ENCODE data around the gene REEP1. TPM values are rescaled to one million over a fixed set of nuclear protein-coding genes. Genes with fewer than 3 reads are reported as not detected.
A peak's percentile ranks its signal among the peaks of the same experiment; 100 is the strongest.

REEP1 gene
- 100 to 1,000 TPM; 241 to 342 TPM for total RNA-seq
- 112 TPM for polyA plus RNA-seq (ENCODE audit: insufficient read depth, low read depth, low replicate concordance)
- long read RNA-seq, donor 1, transcript REEP1-201 (7 exons, 3,857 nt) = major isoform, 21 of 21 reads
- long read RNA-seq, donor 1, partial matches to known transcripts = 0 of 21 reads
- long read RNA-seq, donor 1, other reads (novel, unspliced or antisense) = 0 of 21 reads
- long read RNA-seq, donor 2, transcript REEP1-201 (7 exons, 3,857 nt) = major isoform, 5 of 5 reads
- long read RNA-seq, donor 2, partial matches to known transcripts = 0 of 5 reads
- long read RNA-seq, donor 2, other reads (novel, unspliced or antisense) = 0 of 5 reads

GRCh38 chr2:86337244-86337835 is at the start of gene REEP1:
REEP1 (minus strand) TSS chr2:86337626; CDS start chr2:86337510, 116 bp downstream.
- intact Hi-C loops (cut with DNase I; ENCODE audit: low total_unique reads) = no loop called here
- peak; percentile 50 for DNase-seq
- no peak for TF ChIP-seq POLR2A (IDR thresholded peaks at IDR 0.05)
- no peak for TF ChIP-seq CTCF (IDR thresholded peaks at IDR 0.05)
- H3K27ac ChIP-seq = peak within 1 kb of the TSS; percentile 64 to 74
- H3K4me1 ChIP-seq = peaks cover 28% of the 10 kb centered on the region
- WGBS, 2 donors = no CpG with 5 or more reads among the region's 87 CpGs
- no peaks in the 10 kb centered on the region for H3K9me3 ChIP-seq
- no peaks in the 10 kb centered on the region for H3K36me3 ChIP-seq (ENCODE audit: low read depth, missing control alignments)
- peak within 1 kb of the TSS; percentile 61 to 77 for H3K4me3 ChIP-seq
- H3K27me3 ChIP-seq = no peaks in the 10 kb centered on the region

- Histone ChIP-seq H3K27me3 (no peaks in the 10 kb centered on the region), H3K9me3 (no peaks in the 10 kb centered on the region), H3K27ac (no peak overlapping the region), H3K4me1 (no peaks in the 10 kb centered on the region), H3K36me3 (ENCODE audit: low read depth, missing control alignments) (no peaks in the 10 kb centered on the region), H3K4me3 (no peak overlapping the region)
- TF ChIP-seq POLR2A (IDR thresholded peaks at IDR 0.05) = no peak
- TF ChIP-seq CTCF (IDR thresholded peaks at IDR 0.05) = no peak
- DNase-seq = no peak
- intact Hi-C loops (cut with DNase I; ENCODE audit: low total_unique reads) = no loop called here
- 80 to 88% methylated on average over 1 of the region's 1 CpG for WGBS, 2 donors
Observed at GRCh38 chr2:86383844-86384243, 46.4 kb upstream of the REEP1 start.

- H3K36me3 ChIP-seq (ENCODE audit: low read depth, missing control alignments) = no peaks in the 10 kb centered on the region
- WGBS, 2 donors = 79 to 82% methylated on average over 2 of the region's 2 CpGs
- no peaks in the 10 kb centered on the region for H3K27me3 ChIP-seq
- H3K4me3 ChIP-seq = no peak overlapping the region
- TF ChIP-seq CTCF (IDR thresholded peaks at IDR 0.05) (no peak), POLR2A (IDR thresholded peaks at IDR 0.05) (no peak)
- H3K4me1 ChIP-seq = no peaks in the 10 kb centered on the region
- no peaks in the 10 kb centered on the region for H3K9me3 ChIP-seq
- intact Hi-C loops (cut with DNase I; ENCODE audit: low total_unique reads) = no loop called here
- H3K27ac ChIP-seq = no peak overlapping the region
- DNase-seq = no peak
Observed at GRCh38 chr2:86382698-86383097, 45.3 kb upstream of the REEP1 start.

- DNase-seq = no peak
- H3K4me1 ChIP-seq = no peaks in the 10 kb centered on the region
- TF ChIP-seq POLR2A (IDR thresholded peaks at IDR 0.05) = no peak
- no peak for TF ChIP-seq CTCF (IDR thresholded peaks at IDR 0.05)
- H3K27me3 ChIP-seq = no peaks in the 10 kb centered on the region
- no peaks in the 10 kb centered on the region for H3K36me3 ChIP-seq (ENCODE audit: low read depth, missing control alignments)
- no peak overlapping the region for H3K4me3 ChIP-seq
- intact Hi-C loops (cut with DNase I; ENCODE audit: low total_unique reads) = no loop called here
- no peak overlapping the region for H3K27ac ChIP-seq
- no peaks in the 10 kb centered on the region for H3K9me3 ChIP-seq
- WGBS, 2 donors = 93 to 98% methylated on average over 2 of the region's 2 CpGs
Observed at GRCh38 chr2:86382108-86382507, 44.7 kb upstream of the REEP1 start.

Data from testis (tissue), 5 donors.